ENCODE measurements around the gene CNGB1.
A peak's percentile ranks its signal among the peaks of the same experiment; 100 is the strongest.
"Not testable (repeated sequence)": the region's sequence is repeated elsewhere in the genome, so short reads cannot be mapped to it uniquely, and the experiment has no call there.

CNGB1 gene

DNA sequence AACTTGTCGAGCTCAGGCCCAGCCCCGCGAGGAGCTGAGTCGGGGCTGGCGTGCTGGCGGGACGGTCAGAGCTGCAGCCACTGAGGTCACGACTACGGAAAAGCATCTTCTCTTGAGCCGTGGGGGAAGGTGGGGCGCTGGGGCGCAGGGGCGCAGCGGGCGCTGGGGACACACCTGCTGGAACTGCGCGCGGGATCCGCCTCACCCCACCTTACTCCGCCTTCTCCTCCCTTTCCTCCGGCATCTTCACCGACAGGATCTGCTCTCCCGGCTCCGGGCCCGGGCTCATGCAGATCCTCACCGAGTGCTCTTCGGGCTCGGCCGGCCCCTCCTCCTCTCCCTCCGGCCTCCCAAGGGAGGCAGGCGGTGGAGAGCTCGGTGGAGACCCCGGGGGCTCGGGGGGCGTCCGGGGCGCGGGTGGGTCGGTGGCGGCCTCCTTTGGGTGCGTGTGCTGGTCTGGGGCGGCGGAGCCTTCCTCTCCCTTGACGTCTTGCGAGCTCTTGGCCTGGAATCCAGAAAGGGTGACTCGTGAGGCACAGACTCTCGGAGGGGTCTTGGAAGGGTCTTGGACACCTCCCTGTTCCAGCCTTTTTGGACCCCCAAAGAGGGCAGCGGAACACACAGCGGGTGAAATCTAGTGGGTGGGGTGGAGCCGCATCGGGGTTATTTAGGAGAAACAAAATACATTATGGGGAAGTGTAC, 86.8 kb downstream of the CNGB1 start:
- ATAC-seq, result no peak

DNA sequence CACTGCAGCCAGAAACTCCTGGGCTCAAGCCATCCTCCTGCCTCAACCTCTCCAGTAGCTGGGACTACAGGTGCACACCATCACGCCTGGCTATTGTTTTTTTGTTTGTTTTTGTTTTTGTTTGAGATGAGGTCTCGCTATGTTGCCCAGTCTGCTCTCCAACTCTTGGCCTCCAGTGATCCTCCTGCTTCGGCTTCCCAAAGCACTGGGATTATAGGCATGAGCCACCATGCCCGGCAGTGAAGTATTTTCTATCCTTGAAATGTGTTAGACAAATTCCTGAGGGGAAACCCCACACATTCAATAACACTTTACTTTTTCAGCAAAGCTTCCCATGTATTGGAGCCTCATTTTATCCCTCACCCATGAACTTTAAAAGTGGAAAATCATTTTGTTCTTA, 87.4 kb downstream of the CNGB1 start:
- ATAC-seq, result no peak

DNA sequence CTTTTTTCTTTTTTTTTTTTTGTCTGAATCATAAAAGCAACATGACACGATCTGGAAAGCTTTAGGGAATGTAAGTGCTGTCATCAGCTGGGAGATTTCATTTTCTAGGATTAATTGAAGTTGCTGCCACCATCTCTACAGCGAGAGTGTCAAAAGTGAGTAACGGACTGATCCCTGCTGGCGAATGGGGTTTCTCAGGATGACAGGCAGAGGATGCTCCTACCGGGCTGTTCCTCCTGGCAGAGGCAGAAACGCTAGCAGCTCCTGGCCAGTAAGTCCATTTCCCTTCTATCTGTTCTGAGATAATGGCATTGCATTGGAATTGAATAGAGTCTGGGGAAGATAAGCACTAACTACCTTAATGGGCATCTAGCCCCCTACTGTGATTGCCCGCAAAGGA, 88.1 kb downstream of the CNGB1 start:
- ATAC-seq, result no peak

DNA sequence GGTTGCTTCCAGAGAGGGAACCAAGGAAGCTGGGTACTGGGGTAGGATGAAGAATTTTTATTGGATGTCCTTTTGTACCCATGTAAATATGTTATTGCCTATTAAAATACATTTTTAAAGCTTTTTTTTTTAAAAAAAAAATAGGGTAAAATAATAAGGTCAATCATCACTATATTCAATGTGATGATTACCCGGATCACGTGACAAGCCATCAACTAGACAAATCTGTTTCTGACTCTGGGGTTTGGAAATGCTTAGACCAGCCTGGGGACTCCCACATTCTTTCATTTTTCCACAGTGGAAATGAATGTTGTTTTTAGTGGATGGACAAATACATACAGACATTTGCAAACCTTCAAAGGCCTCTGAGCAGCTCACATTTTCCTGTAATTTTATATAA, 88.7 kb downstream of the CNGB1 start:
- no peak for ATAC-seq

DNA sequence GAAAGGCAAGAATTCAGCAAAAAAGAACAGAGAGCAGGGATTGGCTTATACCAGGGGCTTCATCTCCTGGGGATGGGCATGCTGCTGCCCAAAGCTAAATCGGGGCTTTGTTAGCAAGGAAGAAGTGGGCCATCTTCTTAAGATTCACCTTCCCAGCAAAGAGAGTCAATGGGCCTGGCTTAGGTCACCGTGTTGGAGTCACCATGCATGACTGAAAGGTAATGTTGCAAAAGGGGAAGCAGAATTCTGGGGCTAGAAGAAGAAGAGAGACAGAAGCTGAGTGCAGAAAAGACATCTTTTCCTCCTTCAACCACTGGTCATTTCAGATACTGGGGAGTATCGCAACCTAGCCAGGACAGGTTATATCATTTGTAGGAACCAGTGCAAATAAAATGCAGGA, 92.3 kb downstream of the CNGB1 start:
- no peak for ATAC-seq

DNA sequence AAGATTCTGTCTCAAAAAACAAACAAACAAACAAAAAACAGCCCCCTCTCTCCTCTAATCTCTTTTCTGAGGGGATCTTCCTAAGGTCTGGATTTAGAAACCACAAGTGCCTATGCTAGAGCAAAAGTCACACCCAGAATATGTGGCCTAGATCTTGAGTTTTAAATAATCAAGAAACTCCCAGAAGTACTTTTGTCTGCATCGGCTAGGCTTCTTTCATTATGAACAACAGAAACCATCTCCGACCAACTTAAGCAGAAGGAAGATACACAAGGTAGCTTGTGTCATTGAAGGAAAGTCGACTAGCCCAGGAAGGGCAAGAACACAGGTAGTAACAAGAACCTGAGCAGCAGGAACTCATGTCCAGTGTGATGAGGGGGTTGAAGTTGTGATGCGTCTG, 94.7 kb downstream of the CNGB1 start:
- no peak for ATAC-seq

DNA sequence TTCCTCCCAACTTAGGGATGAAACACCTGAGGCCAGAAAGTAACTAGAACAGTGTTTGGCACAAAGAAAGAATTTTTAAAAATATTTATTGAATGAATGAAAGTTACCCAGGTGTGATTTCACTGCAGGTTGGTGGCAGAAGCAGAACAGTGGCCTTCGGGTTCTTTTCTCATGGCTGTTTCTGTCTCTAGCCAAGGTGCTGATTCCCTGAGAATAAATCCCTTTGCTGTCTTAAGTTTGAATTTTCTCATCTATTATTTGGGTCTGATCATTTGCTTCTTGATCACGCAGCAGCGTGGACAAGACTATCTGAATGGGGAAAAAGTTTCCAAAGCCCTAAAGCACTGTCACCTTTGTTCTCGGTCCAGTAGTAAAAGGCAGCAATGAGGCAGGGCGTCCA, 95.6 kb downstream of the CNGB1 start:
- ATAC-seq, result no peak

DNA sequence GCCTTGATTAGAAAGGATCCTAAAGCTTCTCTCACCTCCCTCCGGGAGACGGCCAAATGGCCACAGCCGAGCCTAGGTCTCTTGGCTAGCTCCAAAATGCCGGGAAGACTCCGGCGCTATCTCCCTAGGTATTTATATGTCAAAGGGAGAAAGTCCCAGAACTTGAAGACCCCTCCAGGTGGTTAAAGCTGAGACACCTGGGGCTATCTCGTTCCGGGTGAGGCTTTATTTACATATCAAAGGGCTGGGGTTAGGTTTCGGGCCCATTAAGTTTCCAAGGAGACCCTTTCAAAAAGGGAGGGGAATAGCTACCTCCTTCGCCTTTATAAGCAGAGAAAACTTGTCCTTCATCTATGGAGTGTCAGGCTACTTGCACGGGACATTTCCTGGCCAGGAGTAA, 97.7 kb downstream of the CNGB1 start:
- ATAC-seq, result no peak

DNA sequence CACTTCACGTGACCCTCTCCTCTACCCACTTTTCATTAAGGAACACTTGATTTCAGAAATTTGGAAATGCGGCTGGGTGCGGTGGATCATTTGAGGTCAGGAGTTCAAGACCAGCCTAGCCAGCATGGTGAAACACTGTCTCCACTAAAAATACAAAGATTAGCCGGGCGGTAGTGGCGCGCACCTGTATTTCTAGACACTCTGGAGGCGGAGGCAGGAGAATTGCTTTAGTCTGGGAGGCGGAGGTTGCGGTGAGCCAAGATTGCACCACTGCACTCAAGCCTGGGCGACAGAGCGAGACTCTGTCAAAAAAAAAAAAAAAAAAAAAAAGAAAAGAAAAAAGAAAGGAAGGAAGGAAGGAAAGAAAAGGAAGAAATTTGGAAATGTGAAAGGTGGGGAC, 98.2 kb downstream of the CNGB1 start:
- not testable (repeated sequence) for ATAC-seq

DNA sequence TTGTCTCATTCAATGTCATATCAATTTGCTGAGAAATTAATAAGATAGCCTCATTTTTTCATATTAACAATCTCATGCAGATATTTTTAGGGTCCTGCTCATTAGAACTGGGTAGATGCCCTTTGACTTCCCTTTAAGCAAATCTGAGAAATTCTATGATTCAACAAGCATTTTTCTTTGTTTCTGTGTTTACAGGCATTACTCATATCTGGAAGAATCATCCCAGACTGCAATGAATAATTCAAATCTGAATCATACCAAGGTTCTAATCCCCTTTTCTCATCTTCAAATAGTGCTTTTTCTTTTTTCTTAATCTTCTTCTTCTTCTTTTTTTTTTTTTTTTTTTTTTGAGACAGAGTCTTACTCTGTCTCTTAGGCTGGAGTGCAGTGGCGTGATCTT, 99.5 kb downstream of the CNGB1 start:
- ATAC-seq, result peak; percentile 21 to 45

DNA sequence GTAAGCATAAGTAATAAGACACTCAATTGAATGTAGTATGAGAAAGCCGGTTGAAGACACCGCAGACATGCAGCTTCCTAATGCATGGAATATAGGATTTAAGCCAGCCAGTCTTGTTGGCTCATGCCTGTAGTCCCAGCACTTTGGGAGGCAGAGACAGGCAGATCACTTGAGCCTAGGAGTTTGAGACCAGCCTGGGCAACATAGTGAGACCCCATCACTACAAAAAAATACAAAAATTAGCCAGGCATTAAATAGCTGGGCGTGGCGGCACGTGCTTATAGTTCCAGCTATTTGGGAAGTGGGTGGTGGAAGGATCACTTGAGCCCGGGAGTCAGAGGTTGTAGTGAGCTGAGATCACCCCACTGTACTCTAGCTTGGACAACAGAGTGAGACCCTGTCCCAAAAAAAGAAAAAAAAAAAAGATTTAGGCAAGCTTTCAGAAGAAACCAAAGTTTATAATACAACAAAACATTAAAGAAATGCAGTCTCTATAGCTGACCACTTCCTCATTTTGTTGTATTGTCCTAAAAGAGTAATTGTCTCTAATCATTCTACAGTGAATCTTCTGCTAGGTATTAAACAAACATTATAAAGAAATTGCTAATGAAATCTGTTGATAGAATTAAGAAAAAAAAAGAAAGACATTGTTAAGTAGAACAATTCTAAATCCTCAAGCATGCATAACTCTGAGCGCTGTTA, 100.0 kb downstream of the CNGB1 start:
- ATAC-seq, result no peak

DNA sequence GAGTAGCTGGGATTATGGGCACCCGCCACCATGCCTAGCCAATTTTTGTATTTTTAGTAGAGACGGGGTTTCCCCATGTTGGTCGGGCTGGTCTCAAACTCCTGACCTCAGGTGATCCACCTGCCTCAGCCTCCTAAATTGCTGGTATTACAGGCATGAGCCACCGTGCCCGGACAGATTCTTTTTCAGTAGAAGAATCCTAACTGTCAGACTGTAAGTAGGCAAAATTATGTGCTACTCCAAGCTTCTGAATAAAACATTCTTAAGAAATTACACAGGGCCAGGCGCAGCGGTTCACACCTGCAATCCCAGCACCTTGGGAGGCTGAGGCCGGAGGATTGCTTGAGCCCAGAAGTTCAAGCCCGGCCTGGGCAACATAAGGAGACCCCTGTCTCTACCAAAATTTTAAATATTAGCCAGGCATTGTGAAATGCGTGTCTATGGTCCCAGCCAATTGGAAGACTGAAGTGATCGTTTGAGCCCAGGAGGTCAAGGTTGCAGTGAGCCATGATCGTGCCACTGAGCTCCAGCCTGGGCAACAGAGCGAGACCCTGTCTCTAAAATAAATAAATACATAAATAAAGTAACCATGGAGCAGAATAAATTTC, 101.9 kb downstream of the CNGB1 start:
- ATAC-seq, result no peak

DNA sequence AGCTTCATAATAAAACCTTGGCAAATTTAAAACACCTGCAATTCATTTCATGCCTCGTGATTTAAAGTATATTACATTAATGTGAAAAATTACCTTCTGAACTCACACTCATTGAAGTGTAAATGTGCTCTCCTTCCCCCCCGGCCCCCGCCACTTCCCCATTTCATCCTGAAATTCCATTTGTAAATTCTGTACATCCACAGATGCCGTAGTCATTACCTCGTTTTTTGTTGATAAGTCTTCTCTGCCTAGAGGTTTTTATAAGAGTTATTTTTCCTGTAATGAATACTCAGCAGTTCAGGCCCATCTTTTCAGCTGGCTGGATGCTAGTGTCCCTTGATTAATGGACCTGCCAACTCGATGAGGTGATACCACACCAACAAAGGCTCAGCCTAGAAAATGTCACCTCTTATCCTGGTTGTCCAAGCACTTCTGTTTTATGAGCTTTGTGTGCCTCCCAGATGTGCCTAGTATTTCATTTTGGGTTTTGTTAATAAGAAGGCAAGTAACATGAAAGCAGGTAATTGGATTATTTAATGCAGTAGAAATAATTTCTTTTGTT, 103.8 kb downstream of the CNGB1 start:
- no peak for ATAC-seq

DNA sequence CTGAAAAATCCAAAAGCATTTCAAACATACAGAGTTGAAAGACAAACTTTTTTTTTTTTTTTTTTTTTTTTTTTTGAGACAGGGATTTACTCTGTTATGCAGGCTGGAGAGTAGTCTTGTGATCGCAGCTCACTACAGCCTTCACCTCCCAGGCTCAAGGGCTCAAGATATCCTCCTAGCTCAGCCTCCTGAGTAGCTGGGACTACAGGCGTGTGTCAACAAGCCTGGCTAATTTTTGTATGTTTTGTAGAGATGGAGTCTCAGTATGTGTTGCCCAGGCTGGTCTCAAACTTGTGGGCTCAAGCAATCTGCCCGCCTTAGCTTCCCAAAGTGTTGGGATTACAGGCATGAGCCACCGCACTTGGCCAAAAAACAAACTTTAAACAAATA, 104.4 kb downstream of the CNGB1 start:
- ATAC-seq, result no peak

DNA sequence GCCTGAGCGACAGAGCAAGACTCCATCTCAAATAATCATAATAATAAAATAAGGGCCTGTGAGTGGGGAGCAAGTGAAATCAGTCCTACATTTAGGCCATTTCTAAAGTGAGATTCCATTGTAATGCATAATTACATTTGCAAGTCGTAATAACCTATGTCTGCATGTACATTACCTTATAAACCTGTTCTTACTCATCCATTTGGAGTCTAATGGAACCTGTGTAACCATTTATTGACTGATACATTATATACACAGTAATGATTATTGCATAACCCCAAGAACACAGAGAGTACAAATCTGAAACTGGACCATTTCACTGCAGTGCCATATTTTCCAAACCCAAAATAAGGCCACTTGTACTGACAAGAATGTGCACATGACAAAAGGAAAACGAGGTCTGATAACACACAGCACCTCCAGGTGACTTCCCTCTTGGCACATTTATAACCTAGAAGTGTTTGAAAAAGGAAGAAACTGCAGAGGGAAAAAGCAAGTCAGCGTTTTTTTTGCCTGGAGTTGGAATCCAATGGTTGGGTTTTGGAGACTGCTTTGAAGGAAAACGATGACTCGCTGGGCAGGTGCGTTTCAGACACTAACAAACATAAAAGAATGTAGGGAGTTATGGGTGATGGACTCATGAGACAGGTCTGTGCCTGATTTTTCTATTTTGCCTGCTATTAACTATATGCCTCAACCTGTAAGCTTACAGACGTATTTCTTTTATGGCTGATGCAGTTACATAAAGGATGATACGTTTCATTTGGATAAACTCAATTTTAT, 105.0 kb downstream of the CNGB1 start:
- no peak for ATAC-seq

DNA sequence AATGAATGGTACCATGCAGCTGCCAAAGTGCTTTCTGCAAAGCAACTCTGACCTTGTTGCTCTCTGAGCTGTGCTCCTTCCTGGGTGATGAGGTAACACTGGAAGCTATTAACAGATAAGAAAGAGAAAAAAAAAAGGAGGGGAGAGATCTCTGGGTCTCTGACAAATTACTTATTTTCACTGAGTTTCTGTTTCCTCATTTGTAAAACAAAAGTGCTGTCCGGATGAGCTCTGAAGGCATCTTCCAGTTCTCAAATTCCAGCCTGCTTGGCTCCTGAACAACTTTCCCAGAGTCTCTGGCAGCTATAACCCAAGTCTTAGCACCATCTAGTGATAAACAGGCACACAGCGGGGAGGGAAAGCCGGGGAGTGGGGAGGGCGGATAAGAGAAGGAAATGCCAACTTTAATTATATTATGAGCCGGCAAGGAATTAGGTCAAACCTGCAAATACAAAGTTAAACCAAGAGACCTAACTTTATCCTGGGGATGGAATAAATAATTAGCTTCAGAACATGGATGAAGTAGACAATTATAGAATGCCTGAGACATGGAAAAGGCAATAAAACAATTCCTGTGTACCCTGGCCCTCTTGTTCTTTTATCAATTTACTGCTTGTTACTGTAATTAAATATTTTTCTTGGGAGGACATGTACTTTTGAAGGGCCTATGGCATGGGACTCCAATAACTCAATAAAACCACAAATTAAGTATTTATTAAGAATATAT, 107.3 kb downstream of the CNGB1 start:
- ATAC-seq, result no peak

DNA sequence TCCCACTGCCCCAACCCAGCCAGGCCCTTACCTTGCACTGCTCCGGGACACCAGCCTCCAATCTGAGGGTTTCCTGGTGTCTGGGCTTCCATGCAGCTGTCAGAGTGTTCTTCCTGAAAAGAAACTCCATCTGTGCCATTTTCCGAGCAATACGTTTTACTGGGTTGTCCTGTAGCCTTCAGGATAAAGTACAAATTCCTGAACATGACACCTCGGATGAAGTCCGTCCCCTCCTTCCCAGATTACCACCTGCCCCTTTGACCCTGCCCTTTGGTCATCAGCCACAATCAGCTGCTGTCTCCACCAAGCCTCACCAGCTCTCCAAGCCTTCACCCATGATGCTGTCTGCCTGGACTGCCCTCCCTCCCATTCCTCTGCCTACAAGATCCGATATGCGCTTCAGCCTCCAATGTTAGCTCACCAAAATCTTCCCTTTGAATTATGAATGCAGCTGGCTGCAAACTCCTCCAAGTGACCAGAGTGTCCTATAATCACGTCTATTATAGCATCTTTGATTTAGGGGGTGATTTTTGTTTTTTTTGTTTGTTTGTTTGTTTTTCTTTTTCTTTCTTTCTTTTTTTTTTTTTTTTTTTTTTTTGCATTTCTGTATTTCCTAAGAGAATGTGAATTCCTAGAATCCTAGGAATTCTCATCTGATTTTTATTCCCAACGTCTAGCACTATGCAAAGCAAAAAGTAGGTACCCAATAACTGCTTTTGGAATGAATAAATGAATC, 108.1 kb downstream of the CNGB1 start:
- ATAC-seq, result no peak

DNA sequence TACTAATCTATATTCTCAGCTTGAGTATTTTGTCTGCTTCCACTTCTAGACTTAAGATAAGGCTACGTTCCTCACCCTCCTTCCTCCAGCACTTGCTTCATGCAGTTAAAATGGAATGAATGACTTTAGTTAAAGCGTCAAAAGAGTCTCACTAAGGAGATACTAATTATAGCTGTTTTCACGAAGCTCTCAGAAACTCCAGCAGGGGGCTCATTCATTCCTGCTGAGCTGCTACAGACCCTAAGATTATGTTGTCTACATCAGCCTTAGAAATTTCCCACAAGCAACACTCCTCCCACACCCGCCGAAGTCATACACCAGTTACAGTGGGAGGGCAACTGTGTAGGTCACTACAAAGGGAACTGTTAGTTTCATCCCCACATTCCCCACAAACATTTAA, 111.6 kb downstream of the CNGB1 start:
- ATAC-seq, result no peak

DNA sequence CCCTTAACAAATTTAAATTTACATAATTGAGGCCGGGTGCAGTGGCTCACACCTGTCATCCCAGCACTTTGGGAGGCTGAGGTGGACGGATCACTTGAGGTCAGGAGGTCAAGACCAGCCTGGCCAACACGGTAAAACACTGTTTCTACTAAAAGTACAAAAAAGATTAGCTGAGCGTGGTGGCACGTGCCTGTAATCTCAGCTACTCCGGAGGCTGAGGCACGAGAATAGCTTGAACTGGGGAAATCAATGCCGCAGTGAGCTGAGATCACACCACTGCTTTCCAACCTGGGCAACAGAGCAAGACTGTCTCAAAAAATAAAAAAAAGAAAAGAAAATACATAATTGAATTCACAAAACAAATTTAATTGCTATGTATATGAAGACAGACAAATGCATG, 112.3 kb downstream of the CNGB1 start:
- no peak for ATAC-seq

DNA sequence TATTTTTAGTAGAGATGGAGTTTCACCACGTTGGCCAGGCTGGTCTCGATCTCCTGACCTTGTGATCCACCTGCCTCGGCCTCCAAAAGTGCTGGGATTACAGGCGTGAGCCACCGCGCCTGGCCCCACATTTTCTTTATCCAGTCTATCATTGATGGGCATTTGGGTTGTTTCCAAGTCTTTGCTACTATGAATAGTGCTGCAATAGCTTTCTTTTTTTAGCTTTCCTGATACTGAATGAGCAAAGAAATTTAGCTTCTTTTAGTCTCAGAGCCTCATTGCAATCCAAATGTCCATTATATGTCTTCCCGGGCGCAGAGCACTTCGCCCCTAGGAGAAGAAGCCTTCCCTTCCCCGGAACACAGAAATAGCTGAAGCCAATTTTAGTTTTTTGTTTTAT, 112.9 kb downstream of the CNGB1 start:
- ATAC-seq, result not testable (repeated sequence)

DNA sequence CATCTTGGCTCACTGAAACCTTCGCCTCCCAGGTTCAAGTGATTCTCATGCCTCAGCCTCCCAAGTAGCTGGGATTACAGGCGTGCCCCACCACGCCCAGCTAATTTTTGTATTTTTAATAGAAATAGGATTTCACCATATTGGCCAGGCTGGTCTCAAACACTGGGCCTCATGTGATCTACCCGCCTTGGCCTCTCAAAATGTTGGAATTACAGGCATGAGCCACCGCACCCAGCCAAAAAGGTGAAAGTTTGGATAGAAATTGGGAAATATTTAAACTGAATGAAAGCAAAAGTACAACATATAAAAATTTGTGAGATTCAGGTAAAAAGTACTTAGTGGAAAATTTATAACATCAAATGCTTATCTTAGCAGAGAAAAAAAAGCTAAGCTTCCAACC, 115.7 kb downstream of the CNGB1 start:
- no peak for ATAC-seq

DNA sequence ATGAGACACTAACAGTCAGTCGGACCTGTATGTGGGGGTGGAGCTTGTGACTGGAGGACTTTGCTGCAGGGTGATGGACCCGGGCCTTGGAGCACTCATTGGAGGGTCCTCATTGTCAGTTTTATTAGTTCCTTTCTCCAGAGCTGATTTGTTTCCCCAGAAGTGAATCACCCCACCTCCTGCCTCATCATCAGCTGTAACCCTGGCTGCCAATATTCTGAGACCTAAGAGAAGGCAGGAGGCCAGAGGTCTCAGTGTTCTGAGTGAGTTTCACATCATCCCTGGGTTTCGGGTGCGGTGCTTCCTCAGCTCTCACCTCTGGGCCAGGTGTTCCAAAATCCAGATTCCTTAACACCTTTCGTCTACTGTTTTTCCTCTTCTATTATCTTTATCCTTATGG, 118.7 kb downstream of the CNGB1 start:
- ATAC-seq, result no peak
